Omental fat pad (tissue), 4 donors: Measurements from ENCODE around the gene RASSF4. TPM values are rescaled to one million over a fixed set of nuclear protein-coding genes. Genes with fewer than 3 reads are reported as not detected.

Experiments
- ATAC-seq: fragments of 150-250 bp; one replicate; pipeline ENCODE4 v1.9.1; 2016; ENCODE audit warnings: mild to moderate bottlenecking, moderate library complexity; ENCODE audit not compliant: low FRiP score
- DNase-seq: peaks from one replicate; pipeline ENCODE4 v3.0.0-alpha.2; 2019; ENCODE audit warnings: low spot score
- CTCF ChIP-seq, 3 donors: fragments of 450-650 bp; IDR thresholded peaks; one replicate each; pipeline ENCODE4 v1.5.1; 2016 to 2017; ENCODE audit warnings: antibody characterized with exemption in 3 of 3, mild to moderate bottlenecking in 3 of 3, moderate library complexity in 2 of 3
- total RNA-seq, 4 donors: library from RNA; depleted of rRNA; stranded (reverse); fragments of >200 nt; gene quantifications; one replicate each; pipeline ENCODE4 v1.1.0, GENCODE V29; 2016

Gene RASSF4
- total RNA-seq, 4 donors from 2014 or later = 75.1 to 229 (median 142) TPM

DNA sequence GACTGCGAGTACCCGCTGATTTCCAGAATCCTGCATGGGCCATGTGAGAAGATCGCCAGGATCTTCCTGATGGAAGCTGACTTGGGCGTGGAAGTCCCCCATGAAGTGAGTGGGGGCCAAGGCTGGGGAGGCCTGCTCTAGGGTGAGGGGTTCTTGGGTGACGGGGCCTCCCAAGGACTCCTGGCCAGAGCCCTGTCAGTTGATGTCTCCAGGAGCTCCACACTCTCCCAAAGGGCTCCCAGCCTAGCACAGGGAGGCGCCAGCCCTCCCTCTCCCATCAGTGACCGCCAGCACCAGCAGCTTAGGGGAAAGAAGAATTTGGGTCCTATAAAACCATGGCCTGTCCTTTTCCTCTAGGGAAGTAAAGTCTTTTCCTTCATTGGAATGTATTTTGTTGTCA lies 31.4 kb downstream of the RASSF4 start:
- no peak for ATAC-seq
- TF ChIP-seq CTCF (IDR thresholded peaks at IDR 0.05) = no peak
- DNase-seq = no peak

DNA sequence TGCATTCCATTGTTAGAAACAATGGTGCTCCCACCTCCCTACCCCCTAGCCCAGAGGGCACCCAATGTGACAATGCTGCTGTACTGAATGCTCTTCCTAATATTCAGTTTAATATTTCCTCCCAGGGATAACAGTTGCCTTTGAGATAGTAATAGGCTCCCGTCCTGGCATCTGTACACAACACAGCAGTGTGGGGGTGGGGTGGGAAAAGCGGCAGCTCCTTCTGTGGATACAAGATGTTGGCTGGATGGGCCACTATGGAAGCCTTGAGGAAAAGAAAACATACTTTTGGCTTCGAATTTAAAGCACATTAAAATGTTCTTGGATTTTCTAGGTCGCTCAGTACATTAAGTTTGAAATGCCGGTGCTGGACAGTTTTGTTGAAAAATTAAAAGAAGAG lies 32.0 kb downstream of the RASSF4 start:
- DNase-seq = no peak
- no peak for TF ChIP-seq CTCF (IDR thresholded peaks at IDR 0.05)
- ATAC-seq = no peak

DNA sequence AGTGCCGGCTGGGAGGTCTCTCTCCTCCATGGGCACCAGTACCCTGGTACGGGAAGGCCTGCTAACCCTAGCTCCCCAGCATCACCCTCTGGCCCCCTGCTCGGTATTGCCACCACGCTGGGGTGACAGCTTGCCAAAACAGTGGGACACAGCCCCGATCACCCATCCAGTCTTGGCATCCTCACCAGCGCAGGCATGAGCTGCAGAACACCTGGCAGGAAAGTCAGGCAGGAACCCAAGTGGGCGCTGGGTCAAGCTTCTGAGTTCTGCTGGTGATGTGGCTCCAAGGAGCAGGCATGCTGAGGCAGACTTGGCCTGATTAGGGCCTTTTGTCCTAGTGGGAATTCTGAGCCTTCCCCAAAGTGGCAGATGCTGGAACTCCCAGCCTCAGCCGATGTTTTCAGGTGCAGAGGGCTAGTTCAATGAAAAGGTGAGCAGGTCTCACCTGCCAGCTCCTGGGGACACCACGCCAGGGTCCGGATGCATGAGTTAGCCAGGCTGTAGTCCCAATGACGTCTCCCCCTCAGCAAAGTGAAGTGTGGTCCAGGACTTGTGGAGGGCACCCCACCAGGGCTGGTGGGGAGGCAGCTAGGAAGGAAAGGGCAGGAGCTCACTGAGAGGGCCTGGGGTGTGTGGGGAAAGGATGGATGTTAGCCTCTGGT lies 32.6 kb downstream of the RASSF4 start:
- no peak for TF ChIP-seq CTCF (IDR thresholded peaks at IDR 0.05)
- no peak for DNase-seq
- ATAC-seq = no peak

DNA sequence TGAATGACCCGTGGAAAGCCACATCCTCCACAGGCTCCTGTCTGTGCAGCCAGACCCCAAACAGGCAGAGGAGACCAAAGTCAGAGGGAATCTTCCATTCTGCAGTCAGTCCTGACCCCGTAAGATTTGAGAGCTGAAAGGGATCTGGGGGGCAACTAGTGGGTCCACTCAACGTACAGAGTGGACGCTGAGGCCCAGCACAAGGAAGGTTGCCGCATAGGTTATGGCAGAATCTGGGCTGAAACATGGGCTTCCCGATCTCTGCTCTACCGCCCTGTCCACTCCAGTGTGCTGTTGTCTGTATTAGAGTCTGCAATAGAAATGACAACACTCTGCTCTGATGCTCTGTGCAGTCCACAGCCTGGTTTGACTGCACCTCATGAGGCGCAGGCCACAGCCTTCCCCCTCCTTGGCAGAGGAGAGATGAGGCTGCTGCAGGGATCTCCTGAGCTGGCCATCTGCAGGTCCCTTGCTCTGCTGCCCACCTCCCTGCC lies 33.2 kb downstream of the RASSF4 start:
- DNase-seq = no peak
- TF ChIP-seq CTCF (IDR thresholded peaks at IDR 0.05) = no peak
- no peak for ATAC-seq

DNA sequence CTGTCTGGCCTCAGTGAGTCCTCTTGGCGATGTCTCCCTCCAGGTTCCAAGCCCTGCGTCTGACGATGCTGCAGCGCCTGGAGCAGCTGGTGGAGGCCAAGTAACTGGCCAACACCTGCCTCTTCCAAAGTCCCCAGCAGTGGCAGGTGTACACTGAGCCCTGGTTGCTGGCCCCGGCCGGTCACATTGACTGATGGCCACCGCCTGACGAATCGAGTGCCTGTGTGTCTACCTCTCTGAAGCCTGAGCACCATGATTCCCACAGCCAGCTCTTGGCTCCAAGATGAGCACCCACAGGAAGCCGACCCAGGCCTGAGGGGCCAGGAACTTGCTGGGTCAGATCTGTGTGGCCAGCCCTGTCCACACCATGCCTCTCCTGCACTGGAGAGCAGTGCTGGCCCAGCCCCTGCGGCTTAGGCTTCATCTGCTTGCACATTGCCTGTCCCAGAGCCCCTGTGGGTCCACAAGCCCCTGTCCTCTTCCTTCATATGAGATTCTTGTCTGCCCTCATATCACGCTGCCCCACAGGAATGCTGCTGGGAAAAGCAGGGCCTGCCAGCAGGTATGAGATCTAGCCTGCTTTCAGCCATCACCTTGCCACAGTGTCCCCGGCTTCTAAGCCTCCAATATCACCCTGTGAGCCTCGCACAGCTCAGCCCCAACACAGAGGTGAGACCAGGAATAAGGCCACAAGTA lies 33.8 kb downstream of the RASSF4 start:
- DNase-seq (no peak), ATAC-seq (no peak)
- TF ChIP-seq CTCF (IDR thresholded peaks at IDR 0.05) = no peak

- no peak for TF ChIP-seq CTCF (IDR thresholded peaks at IDR 0.05)
- ATAC-seq (no peak), DNase-seq (no peak)
Observed at GRCh38 chr10:44993922-44994751, 34.5 kb downstream of the RASSF4 start.
